Stimulated activated CD8-positive, alpha-beta memory T cell treated with anti-CD3 and anti-CD28 coated beads, Interleukin-15, amount 100 ng/mL, for 48 hours (primary cell): ENCODE data around the gene REEP3.
"Not testable (repeated sequence)": the region's sequence is repeated elsewhere in the genome, so short reads cannot be mapped to it uniquely, and the experiment has no call there.

Experiments used
- DNase-seq, 2 donors: peaks; one replicate each; pipeline ENCODE4 v3.0.0-alpha.2; 2020; ENCODE audit warnings: low read depth in 2 of 2

Gene REEP3

DNA sequence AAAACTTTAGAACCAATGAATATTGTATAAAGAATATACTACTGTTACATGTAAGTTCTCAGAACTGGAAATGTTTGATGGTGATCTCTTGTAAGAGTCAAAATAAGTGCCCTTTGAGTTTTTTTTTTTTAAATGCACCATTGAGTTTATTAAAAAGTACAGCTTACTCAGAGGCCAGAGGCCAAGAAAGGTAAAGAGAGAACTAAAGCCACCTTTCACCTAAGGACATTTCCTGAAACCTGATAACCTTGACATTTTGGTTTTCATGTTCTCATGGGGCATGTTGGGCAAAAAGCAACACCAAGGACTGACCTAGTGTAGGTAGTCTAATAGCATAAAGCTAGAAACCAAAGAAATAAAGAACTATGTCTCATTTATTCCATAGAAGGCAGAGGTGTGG, 27.7 kb downstream of the REEP3 start:
- no peak for DNase-seq

DNA sequence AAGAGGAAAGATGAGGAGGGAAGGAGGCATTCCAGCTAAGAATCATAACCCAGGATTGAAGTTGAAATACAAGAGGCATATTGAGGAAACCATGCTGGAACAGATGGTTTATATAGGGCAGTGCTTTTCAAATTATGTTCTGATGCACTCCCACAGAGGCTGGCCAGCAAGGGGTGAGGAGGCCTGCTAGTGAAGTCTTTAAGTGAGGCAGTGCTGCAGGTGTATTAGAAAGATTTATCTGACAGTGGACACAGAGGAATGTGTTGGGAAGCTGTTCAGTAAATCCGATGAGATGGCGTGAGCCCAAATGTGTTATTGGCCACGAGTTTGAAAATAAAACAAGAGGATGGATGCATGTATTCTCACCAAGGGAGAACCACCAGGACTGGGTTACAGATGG, 28.6 kb downstream of the REEP3 start:
- no peak for DNase-seq

DNA sequence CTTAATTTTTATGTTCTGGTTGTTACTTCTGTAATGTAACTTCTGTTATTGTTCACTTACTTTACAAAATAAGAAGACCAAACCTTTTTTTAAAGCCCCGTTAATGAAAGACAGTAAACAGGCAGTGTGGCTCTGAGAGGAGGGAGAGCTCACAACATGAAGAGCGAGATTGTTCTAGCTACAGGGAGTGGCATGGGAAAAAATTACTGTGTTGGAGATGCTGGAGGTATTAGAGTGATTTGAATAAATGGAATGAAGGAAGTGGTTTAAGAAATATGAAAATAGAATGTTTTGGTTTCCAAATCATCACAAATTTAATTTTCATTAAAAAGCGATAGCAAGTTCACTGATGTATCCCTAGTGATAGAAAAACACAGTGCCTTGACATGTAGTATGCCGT, 31.8 kb downstream of the REEP3 start:
- no peak for DNase-seq

DNA sequence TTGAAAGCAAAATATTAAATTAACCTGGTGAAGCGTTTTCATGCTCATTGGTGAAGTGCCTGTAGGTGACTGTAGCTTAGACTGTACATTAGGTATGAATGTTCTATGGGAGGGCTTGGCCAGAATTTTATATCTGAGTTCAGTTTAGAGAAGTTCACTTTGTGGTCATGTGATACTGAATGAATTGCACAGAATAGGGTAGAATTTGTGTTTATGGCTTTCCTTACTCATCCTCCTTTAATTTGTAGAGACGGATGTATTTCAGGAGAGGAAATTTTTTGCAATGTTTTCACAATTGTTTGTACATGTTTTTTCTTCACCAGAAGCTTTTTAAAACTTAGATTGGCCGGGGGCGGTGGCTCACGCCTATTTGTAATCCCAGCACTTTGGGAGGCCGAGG, 32.3 kb downstream of the REEP3 start:
- DNase-seq = no peak

DNA sequence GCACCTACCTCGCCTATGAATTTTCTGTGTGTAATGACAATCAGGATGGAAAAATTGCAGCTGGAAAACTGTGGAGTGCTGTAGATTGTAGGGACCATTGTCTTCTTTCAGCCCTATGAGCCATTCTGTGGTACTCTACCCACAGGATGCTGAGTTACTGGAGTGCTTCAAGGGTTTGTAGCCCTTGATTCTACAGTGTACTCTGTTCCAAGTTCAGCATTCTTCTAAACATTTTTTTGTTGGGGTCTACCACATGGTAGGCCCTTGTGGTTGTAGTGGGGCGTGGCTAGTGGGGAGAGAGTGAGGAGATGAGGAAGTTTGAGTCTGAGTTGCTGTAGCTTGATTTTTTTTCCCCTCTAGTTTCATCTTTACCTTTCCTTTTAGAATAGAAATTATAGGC, 33.5 kb downstream of the REEP3 start:
- DNase-seq = peak; percentile 14 to 20

DNA sequence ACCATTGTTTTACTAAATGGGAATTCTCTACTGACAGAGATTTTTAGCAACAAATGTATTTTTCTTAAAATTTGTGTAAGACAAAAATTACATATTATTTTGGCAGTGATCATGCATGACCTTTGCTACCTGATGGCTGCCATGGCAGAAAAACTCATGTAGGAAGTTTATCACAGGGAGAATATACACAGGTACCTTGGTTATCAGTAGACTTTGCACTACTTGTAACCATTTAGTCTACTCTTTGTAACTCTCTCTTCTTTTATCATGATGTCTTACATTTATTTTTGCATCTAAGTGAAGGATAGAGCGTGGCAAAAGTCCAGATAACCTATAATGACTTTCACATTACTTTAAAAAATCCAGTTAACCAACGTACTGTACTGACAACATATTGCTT, 34.1 kb downstream of the REEP3 start:
- DNase-seq = no peak

DNA sequence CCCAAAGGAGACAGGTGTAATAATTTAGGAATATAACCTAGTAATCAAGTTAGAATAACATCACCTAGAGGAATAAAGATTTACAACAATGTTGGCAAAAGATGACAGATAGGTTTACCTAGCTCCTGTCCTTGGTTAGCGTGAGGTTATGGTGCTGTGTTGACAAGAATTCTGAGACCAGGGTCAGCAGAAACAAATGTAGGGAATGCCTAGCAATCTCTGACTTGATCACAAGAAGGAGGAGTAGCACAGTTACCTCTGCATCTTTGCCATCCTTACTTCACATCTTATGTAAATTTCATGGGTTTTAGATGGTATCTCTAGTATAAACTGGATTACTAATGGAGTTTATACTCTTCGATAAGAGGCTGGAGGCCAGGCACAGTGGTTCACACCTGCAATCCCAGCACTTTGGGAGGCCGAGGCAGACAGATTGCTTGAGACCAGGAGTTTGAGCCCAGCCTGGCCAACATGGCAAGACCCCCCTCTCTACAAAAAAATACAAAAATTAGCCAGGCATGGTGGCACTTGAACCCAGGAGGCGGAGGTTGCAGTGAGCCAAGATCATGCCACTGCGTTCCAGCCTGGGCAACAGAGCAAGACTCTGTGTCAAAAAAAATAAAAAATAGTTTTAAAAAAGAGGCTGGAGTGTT, 37.1 kb downstream of the REEP3 start:
- no peak for DNase-seq

DNA sequence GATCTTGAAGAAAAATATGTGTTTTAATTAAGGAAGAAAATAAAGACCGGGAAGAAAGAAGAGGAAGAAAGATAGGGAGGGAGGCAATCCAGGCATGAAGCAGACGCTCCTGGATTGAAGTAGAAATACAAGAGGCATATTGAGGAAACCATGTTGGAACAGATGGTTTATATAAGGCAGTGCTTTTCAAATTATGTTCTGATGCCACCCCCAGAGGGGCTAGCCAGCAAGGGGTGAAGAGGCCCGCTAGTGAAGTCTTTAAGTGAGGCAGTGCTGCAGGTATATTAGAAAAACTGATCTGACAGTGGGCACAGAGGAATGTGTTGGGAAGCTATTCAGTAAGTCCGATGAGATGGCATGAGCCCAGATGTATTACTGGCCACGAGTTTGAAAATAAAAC, 40.1 kb downstream of the REEP3 start:
- DNase-seq = no peak

DNA sequence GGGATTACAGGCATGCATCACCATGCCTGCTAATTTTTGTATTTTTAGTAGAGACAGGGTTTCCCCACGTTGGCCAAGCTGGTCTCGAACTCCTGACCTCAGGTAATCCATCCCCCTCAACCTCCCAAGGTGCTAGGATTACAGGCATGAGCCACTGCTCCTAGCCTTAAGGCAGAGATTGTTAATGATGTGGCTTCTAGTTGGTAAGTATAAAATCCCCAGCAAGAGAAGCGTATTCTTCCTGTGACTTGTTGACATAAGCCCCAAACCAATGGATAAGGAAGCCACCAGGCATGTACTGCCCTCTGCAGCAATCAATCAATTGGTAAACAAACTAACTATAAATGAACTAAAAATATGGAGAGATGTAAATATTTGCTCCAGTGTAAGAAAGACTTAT, 41.2 kb downstream of the REEP3 start:
- DNase-seq = no peak

DNA sequence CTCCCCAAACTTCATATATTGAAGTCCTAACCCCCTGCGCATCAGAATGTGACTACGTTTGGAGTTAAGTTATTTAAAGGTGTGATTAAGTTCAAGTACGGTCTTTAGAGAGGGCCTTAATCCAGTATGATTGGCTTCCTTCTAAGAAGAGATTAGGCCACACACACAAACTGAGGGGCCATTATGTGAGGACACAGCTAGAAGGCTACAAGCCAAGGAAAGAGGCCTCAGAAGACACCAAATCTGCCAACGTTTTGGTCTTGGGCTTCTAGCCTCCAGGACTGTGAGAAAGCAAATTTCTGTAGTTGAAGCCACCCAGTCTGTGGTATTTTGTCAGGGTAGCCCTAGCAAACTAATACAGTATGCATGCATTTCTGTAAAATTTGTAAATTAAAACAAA, 41.7 kb downstream of the REEP3 start:
- DNase-seq = no peak

DNA sequence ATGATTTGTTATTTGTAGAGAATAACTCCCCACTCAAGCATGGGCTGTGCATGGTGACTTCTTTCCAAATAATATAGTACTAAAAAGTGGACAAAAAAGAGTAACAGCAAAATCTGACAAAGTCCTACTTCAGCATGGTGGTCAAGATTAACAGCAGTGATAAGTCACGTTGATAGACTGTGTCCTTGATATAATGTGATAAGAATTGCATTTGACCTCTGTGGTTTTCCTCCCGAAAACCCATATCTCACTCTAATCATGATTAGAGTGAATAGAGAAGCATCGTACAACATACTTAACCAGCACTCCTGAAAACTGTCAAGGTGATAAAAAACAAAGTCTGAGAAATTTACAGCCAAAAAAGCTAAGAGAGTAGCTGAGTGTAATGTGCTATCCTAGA, 42.4 kb downstream of the REEP3 start:
- DNase-seq = no peak

DNA sequence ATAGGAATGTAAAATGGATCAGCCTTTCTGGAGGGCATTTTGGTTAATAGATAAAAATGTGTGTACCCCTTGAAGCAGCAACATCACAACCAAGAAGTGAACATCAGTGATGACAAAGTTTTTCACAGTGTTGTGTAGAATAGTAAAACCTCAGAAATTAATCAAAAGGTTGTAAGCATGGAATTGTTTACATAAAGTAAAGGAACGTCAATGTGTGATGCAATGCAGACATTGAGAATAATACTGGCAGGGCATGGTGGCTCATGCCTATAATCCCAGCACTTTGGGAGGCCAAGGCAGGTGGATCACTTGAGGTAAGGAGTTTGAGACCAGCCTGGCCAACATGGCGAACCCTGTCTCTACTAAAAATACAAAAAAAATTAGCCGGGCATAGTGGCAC, 43.5 kb downstream of the REEP3 start:
- DNase-seq = not testable (repeated sequence)

DNA sequence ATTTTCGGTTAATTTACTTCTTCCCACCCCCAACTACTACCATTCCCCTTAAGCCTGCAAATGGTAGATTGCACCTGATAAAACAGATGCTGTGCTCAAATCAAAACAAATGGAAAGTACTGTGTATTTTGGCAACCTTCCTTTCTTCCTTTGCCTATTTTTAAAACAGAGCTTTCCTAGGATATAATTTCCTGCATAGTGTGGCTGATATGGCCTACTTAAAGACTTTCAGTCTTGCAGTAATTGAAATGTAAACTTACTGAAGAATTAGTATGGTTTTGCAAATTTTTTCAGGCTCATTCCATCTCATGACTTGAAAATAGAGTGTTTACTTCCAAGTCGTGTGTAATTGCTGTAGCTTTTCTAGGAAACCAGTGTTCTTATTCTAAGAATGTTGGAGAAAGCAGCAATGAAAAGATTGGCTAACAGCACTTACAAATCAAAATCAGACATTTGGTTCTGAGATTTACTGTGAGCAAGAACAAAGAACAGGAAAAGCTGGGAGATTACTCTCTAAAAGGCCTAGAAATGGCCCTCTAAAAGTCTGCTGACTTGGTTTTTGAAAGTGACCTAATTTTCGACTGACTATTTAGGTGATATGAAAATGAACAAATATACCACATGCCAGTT, 52.0 kb downstream of the REEP3 start:
- DNase-seq = no peak

DNA sequence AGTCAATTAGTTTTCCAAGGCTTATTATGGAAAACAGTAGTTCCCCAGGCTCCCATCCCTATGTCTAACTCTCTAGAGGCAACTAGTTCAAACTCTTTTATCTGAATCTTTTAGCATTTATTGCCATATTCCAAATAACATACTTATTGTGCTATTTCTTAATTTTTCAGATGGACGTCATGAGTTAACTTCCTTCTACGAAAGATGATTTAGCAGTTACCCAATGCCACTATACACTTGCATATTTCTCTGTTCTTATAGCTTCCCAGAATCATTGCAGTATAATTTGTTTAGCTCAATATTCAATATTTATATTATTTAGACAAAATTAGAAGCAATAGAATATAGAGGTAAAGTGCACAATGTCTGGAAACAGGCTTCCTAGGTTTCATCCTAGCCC, 52.8 kb downstream of the REEP3 start:
- DNase-seq = no peak

DNA sequence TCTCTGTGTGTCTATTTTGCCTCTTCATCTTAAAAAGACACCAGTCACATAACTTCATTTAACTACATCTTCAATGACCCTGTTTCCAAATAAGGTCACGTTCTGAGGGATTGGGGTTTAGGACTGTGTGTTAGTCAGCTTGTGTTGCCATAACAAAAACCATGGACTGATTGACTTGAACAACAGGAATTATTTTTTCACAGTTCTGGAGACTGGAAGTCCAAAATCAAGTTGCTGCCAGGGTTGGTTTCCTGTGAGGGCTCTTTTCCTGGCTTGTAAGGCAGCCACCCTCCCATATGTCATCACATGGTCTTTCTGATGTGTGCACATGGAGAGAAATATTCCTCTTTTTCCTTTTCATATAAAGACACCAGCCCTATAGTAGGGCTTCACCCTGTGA, 55.3 kb downstream of the REEP3 start:
- DNase-seq = no peak

DNA sequence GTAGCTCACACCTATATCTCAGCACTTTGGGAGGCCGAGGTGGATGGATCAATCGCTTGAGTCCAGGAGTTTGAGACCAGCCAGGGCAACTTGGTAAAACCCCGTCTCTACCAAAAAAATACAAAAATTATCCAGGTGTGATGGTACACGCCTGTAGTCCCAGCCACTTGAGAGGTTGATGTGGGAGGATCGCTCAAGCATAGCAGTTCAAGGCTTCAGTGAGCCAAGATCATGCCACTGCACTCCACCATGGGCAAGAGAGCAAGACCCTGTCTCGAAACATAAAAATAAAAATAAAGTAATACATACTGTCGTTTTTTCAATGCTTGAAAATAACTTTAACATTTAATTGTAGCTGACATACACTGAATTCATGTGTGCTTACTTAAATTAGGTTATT, 57.3 kb downstream of the REEP3 start:
- no peak for DNase-seq

DNA sequence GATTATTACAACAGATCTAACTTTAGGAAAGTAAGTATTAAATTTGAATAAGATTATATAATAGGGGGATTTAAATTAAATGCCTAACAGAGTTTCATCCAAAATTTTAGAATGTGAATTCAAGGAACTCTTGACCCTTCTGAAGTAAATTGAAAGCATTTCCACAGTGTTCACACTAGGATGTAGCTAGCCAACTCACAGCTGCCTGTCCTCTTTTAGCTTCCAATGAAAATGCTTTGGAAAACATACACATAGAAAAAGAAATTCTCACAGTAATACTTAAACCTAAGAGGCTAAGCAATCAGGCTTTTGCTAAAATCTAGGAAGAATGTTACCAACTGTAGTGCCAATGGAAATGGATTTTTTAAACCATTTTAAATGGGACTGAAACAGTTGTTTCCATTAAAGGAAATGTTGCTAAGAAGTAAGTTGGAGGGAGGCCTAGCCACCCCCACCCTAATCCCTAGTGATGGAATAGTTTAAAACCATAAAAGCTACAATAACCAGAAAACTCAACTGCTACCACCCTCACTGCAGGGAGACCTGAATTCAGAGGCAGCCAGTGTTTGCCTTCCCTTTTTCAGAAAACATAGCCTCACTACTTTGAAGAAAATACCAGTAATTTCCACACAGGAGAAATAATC, 58.3 kb downstream of the REEP3 start:
- DNase-seq = no peak

DNA sequence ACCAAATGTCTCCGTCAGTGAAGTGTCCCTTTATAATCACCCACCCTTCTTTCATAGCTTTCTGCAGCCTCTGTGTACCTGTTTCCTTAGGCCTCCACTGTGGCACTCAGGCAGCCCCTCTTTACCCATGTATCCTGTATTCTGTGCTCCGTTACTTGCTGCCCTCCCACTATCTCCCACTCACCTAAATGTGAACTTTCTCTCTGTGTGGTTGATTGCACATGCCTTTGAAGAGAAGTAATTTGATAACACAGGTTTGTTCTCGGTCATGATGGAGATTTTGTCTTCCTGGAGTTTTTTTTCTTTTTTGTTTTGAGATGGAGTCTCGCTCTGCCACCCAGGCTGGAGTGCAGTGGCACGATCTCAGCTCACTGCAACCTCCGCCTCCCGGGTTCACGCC, 61.5 kb downstream of the REEP3 start:
- DNase-seq = no peak

DNA sequence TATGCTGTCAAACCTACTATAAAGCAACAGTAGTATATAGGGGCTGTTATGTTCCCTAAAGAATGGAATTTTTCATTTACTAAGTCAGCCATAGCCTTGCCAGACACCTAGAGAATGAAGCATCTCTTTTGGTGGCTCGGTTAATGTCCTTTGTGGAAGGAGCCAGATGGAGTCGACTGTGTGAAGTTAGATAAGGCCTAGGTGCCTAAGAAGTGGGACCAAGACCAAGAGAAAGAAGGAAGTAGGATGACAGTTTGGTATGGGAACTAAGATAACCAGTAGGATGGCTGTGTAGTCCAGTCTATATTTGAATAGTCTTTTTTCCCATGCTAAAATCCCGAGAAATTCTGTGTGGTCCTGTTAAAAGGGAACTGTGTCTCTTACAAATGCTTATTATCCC, 62.2 kb downstream of the REEP3 start:
- DNase-seq = no peak

DNA sequence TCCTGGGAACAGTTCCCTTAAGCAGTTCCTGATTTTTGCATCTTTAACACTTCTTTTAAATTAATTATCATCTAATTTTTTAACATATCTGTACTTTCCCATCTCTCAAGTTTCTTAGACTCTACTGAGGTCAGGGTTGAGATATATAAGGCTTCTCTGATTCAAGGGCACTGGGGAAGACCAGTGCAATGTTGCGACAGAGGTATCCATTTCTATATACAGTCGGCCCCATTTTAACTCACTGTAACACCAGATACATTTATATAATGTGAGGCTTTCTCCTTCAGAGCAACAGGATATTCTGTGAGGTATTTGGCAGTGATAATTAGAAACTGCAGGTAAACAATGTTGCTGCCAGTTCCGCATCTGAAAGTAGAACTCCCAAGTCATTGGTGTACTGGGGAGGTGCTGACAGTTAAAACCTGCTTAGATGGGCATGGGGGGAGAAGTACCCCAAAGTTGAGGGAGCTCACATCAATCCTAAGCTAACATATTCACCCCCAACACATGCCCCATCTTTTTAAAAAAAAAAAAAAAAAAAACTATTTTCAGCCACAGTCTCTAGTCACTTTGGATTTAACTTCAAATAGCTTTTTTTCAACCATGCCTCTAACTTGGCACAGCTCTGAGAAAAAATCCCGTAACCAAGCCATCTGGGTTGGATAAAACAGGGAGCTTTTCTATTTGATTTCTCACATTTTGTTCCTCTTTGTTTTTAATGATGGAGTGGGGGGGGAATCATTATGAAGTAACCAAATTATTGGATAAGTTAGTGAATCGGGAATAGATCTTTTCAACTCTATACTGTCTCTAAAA, 62.9 kb downstream of the REEP3 start:
- no peak for DNase-seq

DNA sequence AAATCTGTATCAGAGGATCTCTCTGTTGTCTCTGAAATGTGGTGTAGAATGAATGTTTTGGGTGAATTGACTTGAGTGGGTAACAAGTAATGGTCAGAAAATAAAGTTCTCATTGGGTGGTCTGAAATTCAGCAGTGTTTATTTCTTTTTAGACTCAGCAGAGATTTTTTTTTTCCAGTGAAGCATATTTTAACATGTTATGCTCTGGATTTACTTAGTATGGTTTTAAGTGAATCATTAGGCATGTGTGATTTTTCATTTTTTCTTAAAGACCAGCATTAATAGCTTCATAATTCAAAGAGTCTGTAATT, 63.5 kb downstream of the REEP3 start:
- no peak for DNase-seq

DNA sequence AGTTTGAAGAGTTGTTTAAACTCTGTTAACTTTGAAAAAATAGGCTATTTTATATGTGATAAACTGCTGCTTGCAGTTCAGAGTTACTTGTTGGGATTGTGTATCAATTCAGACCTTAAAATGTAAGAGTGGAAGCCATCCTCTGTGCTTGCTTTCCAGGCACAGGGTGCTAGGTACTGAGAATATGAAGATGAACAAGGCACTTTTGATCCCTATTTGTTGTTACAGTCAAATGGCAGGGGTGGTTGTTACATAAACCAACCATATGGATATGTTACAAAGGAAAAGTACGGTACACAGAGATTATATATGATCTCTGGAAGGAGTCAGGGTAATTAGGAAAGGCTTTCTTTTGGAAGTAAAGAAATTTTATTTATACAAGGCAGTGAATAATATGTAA, 63.8 kb downstream of the REEP3 start:
- DNase-seq = no peak

DNA sequence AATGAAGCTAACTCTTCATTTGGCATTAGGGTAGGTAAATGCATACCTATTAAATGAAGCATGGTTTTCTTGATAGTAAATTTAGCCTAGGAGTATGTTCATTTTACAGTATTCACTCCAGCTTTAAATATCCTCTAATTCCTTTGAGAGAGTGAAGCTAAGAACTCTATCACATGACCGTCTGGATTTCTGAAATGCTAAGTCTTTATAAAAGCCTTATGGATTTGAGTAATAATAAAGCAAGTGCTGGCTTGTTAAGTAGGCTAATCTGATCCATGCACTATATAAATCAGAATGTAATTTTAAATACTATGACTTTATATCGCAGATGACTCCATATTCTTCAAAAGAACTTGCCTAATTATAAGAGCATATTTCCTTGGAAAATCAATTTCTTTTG, 64.8 kb downstream of the REEP3 start:
- DNase-seq = no peak
